GF-D8 (cell line): ENCODE results near the gene METTL8.
"Not testable (repeated sequence)": the region's sequence is repeated elsewhere in the genome, so short reads cannot be mapped to it uniquely, and the experiment has no call there.

Source experiments
- DNase-seq: peaks from one replicate; lab custom pipeline; 2025; lab: John Stamatoyannopoulos, UW

Gene METTL8

GRCh38 chr2:171311589-171311988 is 122.2 kb downstream of the METTL8 start:
- not testable (repeated sequence) for DNase-seq

- no peak for DNase-seq
These were observed 122.9 kb downstream of the METTL8 start for GRCh38 chr2:171310889-171311288.

GRCh38 chr2:171309455-171310286 is 124.1 kb downstream of the METTL8 start:
- no peak for DNase-seq

GRCh38 chr2:171308280-171309054 is 125.3 kb downstream of the METTL8 start:
- no peak for DNase-seq

GRCh38 chr2:171307560-171307959 is 126.2 kb downstream of the METTL8 start:
- DNase-seq, result no peak

GRCh38 chr2:171297956-171298355 is 135.8 kb downstream of the METTL8 start:
- no peak for DNase-seq

- no peak for DNase-seq
These were observed 139.2 kb downstream of the METTL8 start for GRCh38 chr2:171294608-171295007.

- no peak for DNase-seq
These were observed 140.1 kb downstream of the METTL8 start for GRCh38 chr2:171293661-171294060.

GRCh38 chr2:171289991-171290390 is 143.8 kb downstream of the METTL8 start:
- no peak for DNase-seq

GRCh38 chr2:171289316-171289715 is 144.5 kb downstream of the METTL8 start:
- DNase-seq, result no peak

- no peak for DNase-seq
These were observed 146.2 kb downstream of the METTL8 start for GRCh38 chr2:171287611-171288010.

- no peak for DNase-seq
These were observed 146.7 kb downstream of the METTL8 start for GRCh38 chr2:171287036-171287571.

- DNase-seq, result no peak
These were observed 152.7 kb downstream of the METTL8 start for GRCh38 chr2:171281110-171281509.

GRCh38 chr2:171279983-171280790 is 153.6 kb downstream of the METTL8 start:
- DNase-seq, result peak; percentile 16

- no peak for DNase-seq
These were observed 159.0 kb downstream of the METTL8 start for GRCh38 chr2:171274757-171275156.

GRCh38 chr2:171271971-171272436 is 161.8 kb downstream of the METTL8 start:
- DNase-seq, result no peak

- no peak for DNase-seq
These were observed 162.4 kb downstream of the METTL8 start for GRCh38 chr2:171271386-171271785.

- DNase-seq, result no peak
These were observed 165.7 kb downstream of the METTL8 start for GRCh38 chr2:171267855-171268629.
